GM21529 (cell line): ENCODE data around the gene PPIB.

Source experiments
- ATAC-seq: cut with Tn5 transposase; IDR thresholded peaks from one replicate; pipeline ENCODE4 v1.9.1; 2021; ENCODE audit not compliant: unreplicated experiment

Gene PPIB

GRCh38 chr15:64158363-64159134, 4.3 kb downstream of the PPIB start:
- no peak for ATAC-seq

GRCh38 chr15:64157599-64158125, 5.2 kb downstream of the PPIB start:
- no peak for ATAC-seq

- no peak for ATAC-seq
Observed at GRCh38 chr15:64156652-64157331, 6.0 kb downstream of the PPIB start.

DNA sequence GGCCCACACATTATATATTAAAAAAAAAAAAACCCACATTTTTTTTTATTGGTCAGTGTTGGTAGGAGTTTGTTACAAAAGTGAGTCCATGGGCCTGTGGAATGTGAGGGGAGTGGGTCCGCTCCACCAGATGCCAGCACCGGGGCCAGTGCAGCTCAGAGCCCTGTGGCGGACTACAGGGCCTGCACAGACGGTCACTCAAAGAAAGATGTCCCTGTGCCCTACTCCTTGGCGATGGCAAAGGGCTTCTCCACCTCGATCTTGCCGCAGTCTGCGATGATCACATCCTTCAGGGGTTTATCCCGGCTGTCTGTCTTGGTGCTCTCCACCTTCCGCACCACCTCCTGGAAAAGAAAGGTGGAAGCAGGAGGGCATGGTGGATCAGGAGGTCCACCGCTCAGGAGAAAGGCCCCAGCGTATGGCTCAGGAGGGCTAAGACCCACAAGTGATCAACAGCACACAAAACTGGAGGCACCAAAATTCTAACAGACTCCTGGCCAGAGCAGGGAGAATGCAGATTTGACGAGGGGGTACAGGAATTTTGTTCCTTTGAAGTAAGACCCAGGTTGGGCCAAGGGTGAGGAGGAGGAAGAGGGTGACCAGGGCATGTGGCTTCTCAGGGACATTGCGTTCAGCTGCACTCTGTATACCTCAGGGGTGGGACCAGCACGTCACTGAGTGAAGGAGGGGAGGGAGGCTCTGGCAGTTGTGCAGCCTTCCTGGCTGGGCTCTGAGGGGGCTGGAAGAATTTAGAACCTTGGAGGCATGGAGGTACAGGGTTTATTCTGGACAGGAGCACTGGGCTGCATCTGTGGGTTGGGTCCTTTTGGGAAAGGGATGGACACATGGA, 6.8 kb downstream of the PPIB start:
- ATAC-seq = no peak

DNA sequence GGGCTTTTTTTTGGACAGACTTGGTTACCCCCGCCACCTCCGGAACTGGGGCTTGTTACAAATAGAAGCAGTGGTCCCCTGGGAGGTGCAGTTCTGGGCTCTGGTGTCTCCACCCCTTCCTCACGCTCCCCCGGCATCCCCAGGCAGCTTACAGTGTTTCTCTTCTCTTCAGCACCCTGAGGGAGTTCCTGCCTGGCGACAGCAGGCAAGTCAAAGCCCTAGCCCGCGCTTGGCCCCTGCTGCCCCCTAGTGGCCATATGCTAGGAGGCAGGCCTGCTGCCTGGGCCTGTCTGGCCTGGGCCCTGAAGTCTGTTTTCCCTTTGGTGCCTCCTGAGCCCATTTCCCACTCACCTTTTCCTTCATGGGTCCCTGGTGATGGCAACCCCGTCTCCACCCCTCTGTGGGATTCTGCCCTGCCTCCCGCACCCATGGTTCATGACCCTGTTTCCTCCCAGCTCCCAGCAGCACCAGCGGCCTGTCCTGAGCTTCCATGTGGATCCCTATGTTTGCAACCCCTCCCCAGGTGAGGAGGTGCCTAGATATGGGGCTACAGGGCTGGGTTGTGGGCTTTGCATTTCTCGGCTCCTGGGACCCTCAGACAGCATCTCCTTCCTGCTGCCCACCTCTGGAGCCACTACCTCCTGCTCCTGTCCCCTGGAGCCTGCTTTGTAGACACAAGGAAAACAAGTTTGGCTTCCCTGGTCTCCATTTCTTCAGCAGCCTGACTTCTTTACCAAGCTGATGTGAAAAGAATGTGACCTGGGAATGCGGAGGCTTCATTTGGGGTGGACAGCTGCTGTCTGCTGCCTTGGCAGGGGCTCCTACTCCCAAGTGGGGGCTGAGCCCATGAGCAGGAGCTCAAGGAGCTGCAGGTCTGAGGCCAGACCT, 9.1 kb downstream of the PPIB start:
- ATAC-seq = peak; percentile 54

GRCh38 chr15:64152507-64153387, 10.1 kb downstream of the PPIB start:
- ATAC-seq = peak; percentile 20

GRCh38 chr15:64151727-64152506, 10.9 kb downstream of the PPIB start, which contains the start of gene SNX22:
SNX22 (plus strand) TSS chr15:64151731; CDS start chr15:64151776, 45 bp downstream.
- no peak for ATAC-seq

GRCh38 chr15:64149893-64150578, 12.8 kb downstream of the PPIB start:
- no peak for ATAC-seq

DNA sequence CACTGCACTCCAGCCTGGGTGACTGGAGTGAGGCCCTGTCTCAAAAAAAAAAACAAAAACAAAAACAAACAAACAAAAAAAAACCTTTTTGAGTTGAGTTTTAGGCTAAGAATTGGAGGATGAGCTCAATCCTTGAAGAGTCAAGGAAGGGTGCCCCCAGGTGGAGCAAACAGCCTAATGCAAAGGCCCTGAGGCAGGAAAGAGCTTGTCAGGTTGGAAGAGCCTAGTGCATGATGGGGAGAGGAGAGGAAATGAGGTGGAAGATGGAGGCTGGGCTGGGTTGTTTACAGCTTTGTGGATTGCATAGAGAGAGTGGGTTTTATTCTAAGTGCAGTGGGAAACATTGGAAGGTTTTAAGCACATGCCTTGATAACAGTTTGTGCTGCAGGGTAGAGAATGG, 13.4 kb downstream of the PPIB start:
- ATAC-seq = no peak

DNA sequence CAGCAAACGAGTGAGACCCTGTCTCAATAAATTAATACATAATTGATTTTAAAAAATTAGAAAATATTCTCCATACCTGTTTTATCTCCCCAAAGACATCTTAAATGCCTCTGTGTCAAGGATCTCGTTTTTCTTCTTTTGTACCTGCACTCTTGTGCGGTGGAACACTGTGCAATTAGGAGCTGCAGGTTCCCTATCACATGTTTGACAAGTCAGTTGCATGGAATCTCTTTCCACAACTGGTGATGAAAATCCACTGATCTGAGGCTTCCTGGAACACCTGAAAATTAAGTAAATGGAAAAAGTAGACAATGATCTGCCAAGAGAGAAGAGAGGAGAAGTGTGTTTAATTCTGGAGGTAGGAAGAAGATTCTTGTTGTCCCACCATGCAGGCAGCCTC, 14.2 kb downstream of the PPIB start:
- no peak for ATAC-seq

- ATAC-seq = no peak
Observed at GRCh38 chr15:64148168-64148567, 14.7 kb downstream of the PPIB start.

GRCh38 chr15:64146885-64147681, 15.7 kb downstream of the PPIB start:
- ATAC-seq = no peak

DNA sequence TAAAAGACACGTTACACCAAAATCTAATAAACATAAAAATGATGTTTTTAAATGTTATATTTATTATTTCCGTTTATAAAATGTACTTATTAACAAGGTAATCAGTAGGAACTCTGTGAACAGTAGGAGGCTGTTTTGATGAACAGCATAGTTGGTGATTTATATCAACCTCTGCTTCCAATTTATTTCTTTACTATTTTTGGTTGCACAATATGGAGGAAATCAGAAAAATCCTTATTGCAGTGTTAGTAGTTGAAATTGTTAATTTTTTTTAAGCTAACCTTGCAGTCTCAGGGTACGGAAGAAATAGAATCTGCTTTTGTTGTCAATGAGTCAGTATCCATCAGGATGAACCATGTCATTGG, 16.3 kb downstream of the PPIB start:
- ATAC-seq = no peak

DNA sequence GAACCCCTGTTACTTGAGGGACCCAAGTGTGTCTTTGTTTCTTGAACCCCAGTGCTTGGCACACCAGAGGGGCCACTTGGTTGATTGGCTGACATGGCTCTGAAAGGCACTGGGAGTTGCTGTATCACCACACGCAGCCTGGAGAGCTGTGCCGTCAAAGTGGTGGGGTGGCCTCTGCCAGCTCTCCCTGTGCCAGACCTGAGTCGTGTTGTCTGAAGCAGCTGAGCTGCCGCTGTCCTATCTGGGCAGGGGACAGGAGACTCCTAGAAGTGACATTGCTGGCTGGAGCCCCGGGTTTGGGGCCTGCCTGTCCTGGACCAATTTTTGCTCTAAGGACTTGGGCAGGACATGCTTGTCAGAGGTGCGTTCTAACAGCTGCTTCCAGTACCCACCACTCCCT, 16.8 kb downstream of the PPIB start:
- ATAC-seq = no peak

DNA sequence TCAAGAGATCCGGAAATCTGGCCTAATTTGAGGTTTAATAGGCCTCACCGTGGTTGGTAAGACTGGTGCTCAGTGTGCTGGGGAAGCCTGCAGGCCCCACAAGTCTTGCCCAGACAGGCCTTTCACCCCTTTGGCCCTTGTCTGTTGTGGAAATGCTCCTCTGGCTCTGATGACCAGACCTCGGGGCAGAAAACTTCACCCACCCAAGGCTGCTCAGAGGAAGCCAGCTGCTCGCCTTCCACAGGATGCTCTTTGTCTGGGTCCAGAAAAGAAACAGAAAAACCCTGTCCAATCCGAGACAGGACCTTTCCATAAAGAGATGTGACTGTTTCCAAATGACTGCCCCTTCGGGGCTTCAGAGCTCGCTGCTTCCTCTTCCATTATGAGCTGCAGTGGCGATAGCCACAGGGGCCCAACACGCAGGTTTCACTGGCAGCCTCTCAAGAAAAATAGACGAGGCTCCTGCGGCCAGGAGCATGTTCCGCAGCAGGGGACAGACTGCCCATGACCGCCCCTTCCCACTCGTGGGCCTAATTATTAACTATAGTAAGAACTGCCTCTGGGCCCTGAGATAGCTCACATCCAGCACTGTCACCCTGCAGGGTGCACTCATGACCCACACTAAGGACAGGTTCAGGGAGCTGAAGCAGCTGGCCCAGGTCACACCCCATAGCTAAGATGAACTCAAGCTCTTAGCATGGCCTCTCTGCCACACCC, 18.1 kb downstream of the PPIB start:
- ATAC-seq = peak; percentile 83

DNA sequence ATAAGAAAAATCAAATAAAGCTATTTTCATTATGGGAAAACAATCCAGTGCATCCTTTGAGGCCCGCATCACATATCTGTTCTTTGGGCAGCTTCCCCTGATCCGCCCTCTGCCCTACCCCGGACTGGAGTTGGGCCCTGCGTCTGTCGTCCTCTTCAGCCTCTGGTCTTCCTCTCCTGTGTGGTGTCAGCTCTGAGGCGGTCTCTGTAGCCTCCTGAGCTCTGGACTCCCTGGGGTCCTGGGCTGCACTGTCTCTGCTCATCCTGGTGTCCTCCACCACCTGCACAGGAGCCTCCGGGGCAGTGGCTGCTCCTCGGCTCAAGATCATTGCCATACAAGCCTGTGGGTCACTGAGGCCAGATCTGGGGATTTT, 18.6 kb downstream of the PPIB start:
- no peak for ATAC-seq

DNA sequence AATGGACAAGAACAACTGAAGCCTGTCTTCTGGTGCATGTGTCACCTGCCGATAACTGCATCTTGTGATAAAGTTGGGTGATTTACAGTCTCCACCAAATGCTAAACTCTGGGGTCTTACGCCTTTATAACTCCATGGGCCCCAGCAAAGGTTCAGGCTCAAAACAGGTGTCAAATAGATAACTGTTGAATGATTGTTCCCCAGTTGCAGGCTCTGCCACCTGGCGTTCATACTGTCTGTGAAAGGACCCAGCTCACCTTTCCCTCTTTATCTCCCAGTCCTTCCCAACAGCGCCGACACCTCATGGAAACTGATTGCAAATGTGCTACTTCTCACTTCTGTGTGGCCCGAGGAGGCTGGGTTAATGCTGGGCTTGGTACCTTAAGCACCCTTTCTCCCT, 19.5 kb downstream of the PPIB start:
- ATAC-seq = no peak
